ENCODE results near the gene MOB3A.
A peak's percentile ranks its signal among the peaks of the same experiment; 100 is the strongest.
"Not testable (repeated sequence)": the region's sequence is repeated elsewhere in the genome, so short reads cannot be mapped to it uniquely, and the experiment has no call there.

The MOB3A gene

DNA sequence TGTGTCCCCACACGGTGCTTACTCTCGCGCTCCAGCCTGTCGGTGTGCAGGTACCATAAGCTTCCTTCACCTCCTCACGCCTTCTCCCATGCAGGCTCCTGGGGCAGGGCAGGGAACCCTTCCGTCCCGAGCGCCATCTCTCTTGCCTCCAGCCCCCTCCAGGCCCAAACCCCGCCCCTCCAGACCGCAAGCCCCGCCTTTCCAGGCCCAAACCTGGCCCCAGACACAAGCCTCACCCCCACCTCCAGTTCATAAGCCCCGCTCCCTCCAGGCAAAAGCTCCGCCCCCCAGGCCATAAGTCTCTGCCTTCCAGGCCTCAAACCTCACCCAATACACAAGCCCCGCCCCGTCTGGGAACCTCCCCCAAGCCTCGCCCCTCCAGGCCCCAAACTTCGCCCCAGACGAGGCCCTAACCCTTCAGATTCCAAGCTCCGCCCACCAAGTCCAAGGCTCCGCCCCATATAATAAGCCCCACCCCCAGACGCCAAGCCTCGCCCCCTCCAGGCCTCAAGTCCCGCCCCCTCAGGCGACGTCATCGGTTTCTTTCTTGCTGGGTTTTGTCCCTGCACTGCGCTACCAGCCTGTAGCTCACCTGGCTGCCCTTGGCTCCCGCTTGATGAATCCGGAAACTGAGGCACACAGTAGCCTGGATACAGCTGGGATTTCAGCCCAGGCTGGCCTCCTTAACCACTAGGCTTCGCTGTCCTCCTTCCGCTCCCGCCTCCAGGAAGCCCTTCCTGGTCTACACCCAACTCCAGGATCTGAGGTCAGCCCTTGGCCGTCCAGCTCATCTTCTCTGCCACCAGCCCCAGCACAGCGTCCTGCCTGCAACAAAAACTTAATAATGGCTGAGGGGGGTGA lies 61.2 kb downstream of the MOB3A start:
- Mint-ChIP-seq H3K27ac (peak overlapping the region in 1 of 2 donors; percentile 91), H3K9me3 (peaks cover 4 to 12% of the 10 kb centered on the region in 2 donors), H3K27me3 (no peaks in the 10 kb centered on the region), H3K4me1 (peaks cover 50% of the 10 kb centered on the region), H3K4me3 (peak overlapping the region in 1 of 2 donors; percentile 32)
- ATAC-seq = peak; percentile 55
- DNase-seq = peak; percentile 69

DNA sequence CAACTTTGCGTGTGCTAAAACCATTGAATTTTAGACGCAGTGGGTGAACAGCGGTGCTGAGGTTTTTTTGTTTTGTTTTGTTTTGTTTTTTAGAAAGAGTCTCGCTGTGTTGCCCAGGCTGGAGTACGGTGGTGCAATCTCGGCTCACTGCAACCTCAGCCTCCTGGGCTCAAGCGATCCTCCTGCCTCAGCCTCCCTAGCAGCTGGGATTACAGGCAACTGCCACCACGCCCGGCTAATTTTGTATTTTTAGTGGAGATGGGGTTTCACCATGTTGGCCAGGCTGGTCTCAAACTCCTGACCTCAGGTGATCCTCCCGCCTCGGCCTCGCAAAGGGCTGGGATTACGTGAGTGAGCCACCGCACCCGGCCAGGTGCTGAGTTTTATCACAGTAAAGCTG lies 61.9 kb downstream of the MOB3A start:
- Mint-ChIP-seq H3K4me1 (peaks cover 46% of the 10 kb centered on the region), H3K9me3 (peaks cover 4 to 12% of the 10 kb centered on the region in 2 donors)
- H3K27ac Mint-ChIP-seq, H3K4me3 Mint-ChIP-seq, ATAC-seq, H3K27me3 Mint-ChIP-seq, DNase-seq: not testable (repeated sequence)

DNA sequence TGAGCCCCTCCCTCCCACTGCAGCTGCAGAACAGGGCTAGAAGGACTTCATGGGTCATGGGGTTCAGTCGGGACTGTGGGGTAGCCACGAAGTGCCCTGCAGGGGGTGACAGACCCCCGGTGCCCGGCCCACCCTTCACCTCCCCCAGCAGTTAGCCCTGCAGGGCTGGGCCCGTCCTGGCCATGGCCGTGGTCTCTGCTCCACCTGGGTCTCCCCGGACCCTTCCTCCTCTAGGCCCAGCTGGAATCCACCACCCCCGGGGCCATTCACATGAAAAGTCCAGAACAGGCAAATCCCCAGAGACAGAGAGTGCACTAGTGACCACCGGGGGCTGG lies 62.3 kb downstream of the MOB3A start:
- H3K9me3 Mint-ChIP-seq = peaks cover 4 to 12% of the 10 kb centered on the region in 2 donors

DNA sequence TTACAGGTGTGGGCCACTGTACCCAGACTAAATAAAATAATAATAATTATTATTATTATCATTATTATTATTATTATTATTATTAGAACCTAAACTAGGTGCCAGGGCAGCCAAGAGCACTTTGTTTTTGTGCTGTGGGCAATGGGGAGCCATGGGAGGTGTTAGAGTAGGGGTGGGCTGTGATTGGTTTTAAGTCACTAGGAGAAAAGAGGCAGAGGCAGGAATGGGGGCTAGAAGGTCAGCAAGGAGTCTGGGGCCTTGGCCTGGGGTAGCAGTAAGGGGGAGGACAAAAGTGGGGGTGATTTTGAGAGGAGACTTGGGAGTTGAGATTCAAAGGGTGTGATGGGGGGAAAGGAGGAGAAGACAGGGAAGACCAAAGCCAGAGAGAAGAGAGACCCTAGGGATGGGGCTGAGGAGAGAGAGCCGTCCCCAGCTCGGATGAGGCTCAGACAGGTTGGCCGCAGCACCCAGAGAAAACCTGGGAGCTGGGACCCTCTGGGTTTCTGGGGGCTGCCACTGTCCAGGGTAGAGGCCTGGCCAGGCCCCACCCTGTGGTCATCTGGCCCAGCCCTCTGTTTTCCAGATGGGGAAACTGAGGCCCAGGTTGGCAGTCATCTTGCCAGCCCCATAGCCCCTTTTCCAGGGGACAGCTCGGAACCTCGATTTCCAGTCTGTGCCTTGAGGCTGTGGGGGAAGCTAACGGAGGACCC lies 62.9 kb downstream of the MOB3A start:
- H3K27ac Mint-ChIP-seq = peak overlapping the region in 1 of 2 donors; percentile 63
- peak overlapping the region in 1 of 2 donors; percentile 5 for H3K4me3 Mint-ChIP-seq
- H3K4me1 Mint-ChIP-seq = peaks cover 39% of the 10 kb centered on the region
- DNase-seq = no peak
- no peak for ATAC-seq
- peaks cover 4 to 12% of the 10 kb centered on the region in 2 donors for H3K9me3 Mint-ChIP-seq
- no peaks in the 10 kb centered on the region for H3K27me3 Mint-ChIP-seq

More for the DNA sequence above, 62.3 kb downstream of the MOB3A start:
- no peak for ATAC-seq
- no peak for DNase-seq
- Mint-ChIP-seq H3K27me3 (no peaks in the 10 kb centered on the region), H3K27ac (no peak overlapping the region), H3K4me1 (peaks cover 42% of the 10 kb centered on the region), H3K4me3 (no peak overlapping the region)

DNA sequence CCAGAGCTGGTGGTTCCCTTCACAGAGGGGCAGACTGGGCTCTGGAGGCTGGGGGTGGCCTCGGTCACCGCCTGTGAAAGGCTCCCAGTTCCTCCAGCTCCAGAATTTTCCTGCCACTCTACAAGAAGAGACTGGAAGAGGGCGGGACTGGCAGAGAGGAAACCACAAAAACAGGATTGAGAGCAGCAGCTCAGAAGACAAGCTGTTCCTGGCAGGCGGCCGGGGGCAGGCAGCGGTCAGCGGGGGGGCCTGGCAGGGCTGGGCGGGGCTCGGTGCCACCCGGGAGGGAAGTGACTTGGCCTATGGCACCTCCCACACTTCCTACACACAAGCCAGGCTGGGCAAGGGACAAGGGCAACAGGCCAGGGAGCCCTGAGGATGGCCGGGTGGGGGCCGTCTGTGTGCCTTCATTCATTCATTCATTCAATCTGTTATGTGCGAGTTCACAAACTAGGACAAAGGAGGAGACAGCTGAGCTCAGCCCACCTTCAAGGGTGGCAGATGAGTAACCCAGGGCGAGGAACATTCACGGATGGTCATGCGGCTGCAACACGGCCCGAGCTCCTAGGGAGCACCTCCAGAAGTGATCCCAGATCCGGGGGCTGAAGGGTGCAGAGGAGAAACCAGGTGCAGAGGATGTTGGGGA lies 63.7 kb downstream of the MOB3A start:
- DNase-seq (peak in 1 of 2 donors; percentile 51), ATAC-seq (peak; percentile 76)
- Mint-ChIP-seq H3K4me3 (peak overlapping the region; percentile 84 to 87), H3K9me3 (peaks cover 4 to 12% of the 10 kb centered on the region in 2 donors), H3K4me1 (peaks cover 34% of the 10 kb centered on the region), H3K27ac (peak overlapping the region; percentile 35 to 95), H3K27me3 (no peaks in the 10 kb centered on the region)

DNA sequence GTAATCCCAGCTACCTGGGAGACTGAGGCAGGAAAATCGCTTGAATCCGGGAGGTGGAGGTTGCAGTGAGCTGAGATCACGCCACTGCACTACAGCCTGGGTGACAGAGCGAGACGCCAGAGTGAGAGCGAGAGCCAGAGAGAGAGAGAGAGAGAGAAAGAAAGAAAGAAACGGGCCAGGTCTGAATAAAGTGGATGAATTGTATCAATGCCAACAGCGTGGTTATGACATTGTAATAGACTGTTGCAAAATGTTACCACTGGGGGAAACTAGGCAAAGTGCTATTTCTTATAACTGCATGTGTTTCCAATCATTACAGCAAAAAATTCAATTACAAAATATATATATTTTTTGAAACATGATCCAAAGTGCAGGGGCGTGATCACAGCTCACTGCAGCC lies 68.8 kb downstream of the MOB3A start:
- peaks cover 10% of the 10 kb centered on the region for H3K4me1 Mint-ChIP-seq
- H3K4me3 Mint-ChIP-seq = no peak overlapping the region
- DNase-seq (no peak), ATAC-seq (no peak)
- H3K27ac Mint-ChIP-seq = no peak overlapping the region
- H3K9me3 Mint-ChIP-seq = peaks cover 0 to 4% of the 10 kb centered on the region in 2 donors
- H3K27me3 Mint-ChIP-seq = no peaks in the 10 kb centered on the region

DNA sequence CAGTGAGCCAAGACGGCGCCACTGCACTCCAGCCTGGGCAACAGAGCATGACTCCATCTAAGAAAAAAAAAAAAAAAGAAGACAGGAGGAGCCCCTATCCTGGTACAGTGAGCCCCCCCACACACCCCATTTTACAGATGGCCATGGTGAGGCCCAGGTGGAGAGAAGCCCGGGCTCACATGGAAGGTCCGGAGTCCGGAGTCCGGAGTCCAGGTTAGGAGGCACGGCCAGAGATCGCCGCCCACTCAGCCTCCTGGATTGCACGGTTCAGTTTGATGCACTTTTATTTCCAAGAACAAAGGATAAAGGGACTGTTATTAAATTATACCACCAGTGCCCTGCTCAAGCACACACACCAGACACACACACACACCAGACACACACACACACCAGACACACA lies 69.4 kb downstream of the MOB3A start:
- Mint-ChIP-seq H3K9me3 (peaks cover 0 to 4% of the 10 kb centered on the region in 2 donors), H3K27ac (no peak overlapping the region), H3K27me3 (no peaks in the 10 kb centered on the region), H3K4me1 (peaks cover 4% of the 10 kb centered on the region), H3K4me3 (no peak overlapping the region)
- ATAC-seq (no peak), DNase-seq (no peak)

DNA sequence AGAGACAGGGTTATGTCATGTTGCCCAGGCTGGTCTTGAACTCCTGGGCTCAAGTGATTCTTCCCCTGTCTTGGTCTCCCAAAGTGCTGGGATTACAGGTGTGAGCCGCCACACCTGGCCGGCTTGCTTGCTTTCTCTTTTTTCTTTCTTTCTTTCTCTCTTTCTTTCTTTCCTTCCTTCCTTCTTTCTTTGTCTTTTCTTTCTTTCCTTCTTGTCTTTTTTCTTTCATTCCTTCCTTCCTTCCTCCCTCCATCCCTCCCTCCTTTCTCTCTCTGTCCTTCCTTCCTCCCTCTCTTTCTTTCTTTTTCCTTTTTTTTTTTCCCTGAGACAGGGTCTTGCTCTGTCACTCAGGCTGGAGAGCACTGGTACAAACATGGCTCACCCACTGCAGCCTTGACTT lies 73.8 kb downstream of the MOB3A start:
- peaks cover 0 to 4% of the 10 kb centered on the region in 2 donors for H3K9me3 Mint-ChIP-seq
- DNase-seq (no peak), ATAC-seq (no peak)
- no peak overlapping the region for H3K27ac Mint-ChIP-seq
- peaks cover 7% of the 10 kb centered on the region for H3K4me1 Mint-ChIP-seq
- no peak overlapping the region for H3K4me3 Mint-ChIP-seq
- H3K27me3 Mint-ChIP-seq = no peaks in the 10 kb centered on the region

DNA sequence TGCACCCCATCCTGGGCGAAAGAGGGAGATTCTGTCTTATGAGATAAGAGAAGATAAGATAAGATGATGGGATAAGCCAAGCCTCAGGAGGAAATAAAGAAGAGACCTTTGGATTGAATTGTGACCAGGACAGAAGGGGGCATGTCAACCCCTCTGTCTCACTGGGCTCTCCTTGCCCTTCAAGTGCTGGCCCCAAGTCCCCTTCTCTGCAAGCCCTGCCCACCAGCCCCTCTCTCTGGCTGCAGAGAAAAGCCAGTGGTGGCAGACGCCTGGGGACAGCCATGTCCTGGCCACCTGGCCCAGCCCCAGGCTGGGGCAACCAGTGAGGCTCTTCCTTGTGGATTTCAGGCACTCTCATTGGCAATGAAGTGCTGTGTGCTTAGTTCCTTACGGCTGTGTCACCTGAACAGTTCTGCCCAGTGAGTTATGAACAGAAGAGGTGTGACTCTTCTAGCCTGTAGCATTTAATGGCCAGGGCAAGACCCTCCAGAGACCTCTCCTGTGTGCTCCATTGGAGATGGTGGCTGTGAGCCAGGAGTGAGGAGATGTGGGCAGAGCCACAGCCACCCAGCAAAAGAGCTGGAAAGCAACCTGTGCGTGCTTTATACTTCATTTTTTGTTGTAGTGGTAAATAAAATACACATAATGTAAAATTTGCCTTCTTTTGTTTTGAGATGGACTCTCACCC lies 74.5 kb downstream of the MOB3A start:
- H3K4me1 Mint-ChIP-seq = peaks cover 12% of the 10 kb centered on the region

More for the DNA sequence above, 74.5 kb downstream of the MOB3A start:
- H3K4me3 Mint-ChIP-seq = no peak overlapping the region
- no peak overlapping the region for H3K27ac Mint-ChIP-seq
- H3K9me3 Mint-ChIP-seq = peaks cover 0 to 4% of the 10 kb centered on the region in 2 donors
- no peak for DNase-seq
- no peaks in the 10 kb centered on the region for H3K27me3 Mint-ChIP-seq
- no peak for ATAC-seq

Data from stimulated activated naive CD8-positive, alpha-beta T cell treated with anti-CD3 and anti-CD28 coated beads, Interleukin-15, amount 100 ng/mL, for 72 hours (primary cell).